ENCODE measurements around the gene CDK5R2. TPM values are rescaled to one million over a fixed set of nuclear protein-coding genes. Genes with fewer than 3 reads are reported as not detected.
A peak's percentile ranks its signal among the peaks of the same experiment; 100 is the strongest.

The CDK5R2 gene
- total RNA-seq, 2 donors from 2014 or later = not detected

- no peak overlapping the region for H3K27ac ChIP-seq
- peaks cover 28 to 68% of the 10 kb centered on the region in 2 donors for H3K27me3 ChIP-seq
- peaks cover 0 to 27% of the 10 kb centered on the region in 2 donors for H3K4me1 ChIP-seq
- H3K4me3 ChIP-seq = peak overlapping the region in 1 of 2 donors; percentile 48
- no peaks in the 10 kb centered on the region for H3K36me3 ChIP-seq
- H3K9me3 ChIP-seq = no peaks in the 10 kb centered on the region
- DNase-seq (ENCODE audit: low spot score) = no peak
- TF ChIP-seq CTCF (IDR thresholded peaks at IDR 0.05) = no peak
These were observed 33.4 kb downstream of the CDK5R2 start for GRCh38 chr2:218992703-218993344.

- no peak for TF ChIP-seq CTCF (IDR thresholded peaks at IDR 0.05)
- Histone ChIP-seq H3K9me3 (no peaks in the 10 kb centered on the region), H3K27me3 (peaks cover 26 to 63% of the 10 kb centered on the region in 2 donors), H3K36me3 (no peaks in the 10 kb centered on the region), H3K4me1 (peaks cover 0 to 27% of the 10 kb centered on the region in 2 donors), H3K4me3 (peak within 1 kb of the TSS in 1 of 2 donors; percentile 48), H3K27ac (no peak within 1 kb of the TSS)
- DNase-seq (ENCODE audit: low spot score) = no peak
These were observed 34.2 kb downstream of the CDK5R2 start, which contains the start of gene CRYBA2 for GRCh38 chr2:218993345-218994315. TSS of gene CRYBA2 (minus strand) at chr2:218993422. CDS start at chr2:218993176, 246 bp downstream.

DNA sequence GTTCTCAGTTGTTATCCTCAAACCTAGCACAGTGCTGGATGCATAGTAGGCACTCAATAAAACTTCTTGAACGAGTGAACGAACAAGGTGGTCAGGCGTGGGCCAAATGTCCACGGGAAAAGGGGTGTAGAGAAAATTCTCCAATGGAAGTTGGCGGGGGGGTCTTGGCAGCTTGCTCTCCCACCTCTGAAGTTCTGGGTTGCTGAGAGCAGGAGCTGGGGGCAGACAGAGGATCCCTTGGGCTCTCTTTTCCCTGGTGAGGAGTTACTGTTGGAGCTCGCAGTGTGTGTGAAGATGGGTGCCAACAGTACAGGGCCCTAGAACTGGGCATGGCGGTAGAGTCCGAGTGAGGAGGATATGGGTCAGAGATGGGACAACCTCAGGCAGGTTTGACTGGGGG is 36.1 kb downstream of the CDK5R2 start:
- DNase-seq (ENCODE audit: low spot score) = no peak
- H3K9me3 ChIP-seq = no peaks in the 10 kb centered on the region
- H3K4me1 ChIP-seq = peaks cover 0 to 27% of the 10 kb centered on the region in 2 donors
- H3K36me3 ChIP-seq = no peaks in the 10 kb centered on the region
- no peak overlapping the region for H3K4me3 ChIP-seq
- peaks cover 20 to 43% of the 10 kb centered on the region in 2 donors for H3K27me3 ChIP-seq
- H3K27ac ChIP-seq = no peak overlapping the region
- no peak for TF ChIP-seq CTCF (IDR thresholded peaks at IDR 0.05)

GRCh38 chr2:218995972-218996711 is 36.7 kb downstream of the CDK5R2 start:
- peaks cover 0 to 27% of the 10 kb centered on the region in 2 donors for H3K4me1 ChIP-seq
- no peaks in the 10 kb centered on the region for H3K9me3 ChIP-seq
- no peaks in the 10 kb centered on the region for H3K36me3 ChIP-seq
- peak; percentile 89 for DNase-seq (ENCODE audit: low spot score)
- peak overlapping the region in 1 of 2 donors; percentile 21 for H3K27ac ChIP-seq
- H3K4me3 ChIP-seq = peak overlapping the region; percentile 15 to 43
- H3K27me3 ChIP-seq = peaks cover 16 to 38% of the 10 kb centered on the region in 2 donors
- TF ChIP-seq CTCF (IDR thresholded peaks at IDR 0.05) = peak; percentile 80 to 95

- Histone ChIP-seq H3K4me3 (no peak overlapping the region), H3K27me3 (peaks cover 18 to 33% of the 10 kb centered on the region in 2 donors), H3K36me3 (no peaks in the 10 kb centered on the region), H3K9me3 (no peaks in the 10 kb centered on the region), H3K27ac (no peak overlapping the region), H3K4me1 (peaks cover 0 to 35% of the 10 kb centered on the region in 2 donors)
- no peak for TF ChIP-seq CTCF (IDR thresholded peaks at IDR 0.05)
- no peak for DNase-seq (ENCODE audit: low spot score)
These were observed 37.5 kb downstream of the CDK5R2 start for GRCh38 chr2:218996937-218997336.

All from right atrium auricular region (tissue), 2 donors.